ENCODE data around the gene IMMP2L.

DNA sequence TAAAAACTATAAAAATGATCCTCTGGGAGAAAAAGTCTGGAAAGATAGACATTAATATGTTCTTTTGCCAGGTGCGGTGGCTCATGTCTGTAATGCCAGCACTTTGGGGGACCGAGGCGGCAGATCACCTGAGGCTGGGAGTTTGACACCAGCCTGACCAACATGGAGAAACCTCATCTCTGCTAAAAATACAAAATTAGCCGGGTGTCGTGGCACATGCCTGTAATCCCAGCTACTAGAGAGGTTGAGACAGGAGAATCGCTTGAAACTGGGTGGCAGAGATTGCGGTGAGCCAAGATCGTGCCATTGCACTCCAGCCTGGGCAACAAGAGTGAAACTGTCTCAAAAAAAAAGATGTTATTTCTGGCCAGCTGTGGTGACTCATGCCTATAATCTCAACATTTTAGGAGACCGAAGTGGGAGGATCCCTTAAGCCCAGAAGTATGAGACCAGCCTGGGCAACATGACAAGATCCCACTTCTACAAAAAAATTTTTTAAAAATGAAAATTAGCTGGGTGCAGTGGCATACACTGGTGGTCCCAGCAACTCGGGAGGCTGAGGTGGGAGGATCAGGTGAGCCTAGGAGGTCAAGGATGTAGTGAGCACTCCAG lies 573.3 kb downstream of the IMMP2L start:
- TF ChIP-seq, protein P1, sequence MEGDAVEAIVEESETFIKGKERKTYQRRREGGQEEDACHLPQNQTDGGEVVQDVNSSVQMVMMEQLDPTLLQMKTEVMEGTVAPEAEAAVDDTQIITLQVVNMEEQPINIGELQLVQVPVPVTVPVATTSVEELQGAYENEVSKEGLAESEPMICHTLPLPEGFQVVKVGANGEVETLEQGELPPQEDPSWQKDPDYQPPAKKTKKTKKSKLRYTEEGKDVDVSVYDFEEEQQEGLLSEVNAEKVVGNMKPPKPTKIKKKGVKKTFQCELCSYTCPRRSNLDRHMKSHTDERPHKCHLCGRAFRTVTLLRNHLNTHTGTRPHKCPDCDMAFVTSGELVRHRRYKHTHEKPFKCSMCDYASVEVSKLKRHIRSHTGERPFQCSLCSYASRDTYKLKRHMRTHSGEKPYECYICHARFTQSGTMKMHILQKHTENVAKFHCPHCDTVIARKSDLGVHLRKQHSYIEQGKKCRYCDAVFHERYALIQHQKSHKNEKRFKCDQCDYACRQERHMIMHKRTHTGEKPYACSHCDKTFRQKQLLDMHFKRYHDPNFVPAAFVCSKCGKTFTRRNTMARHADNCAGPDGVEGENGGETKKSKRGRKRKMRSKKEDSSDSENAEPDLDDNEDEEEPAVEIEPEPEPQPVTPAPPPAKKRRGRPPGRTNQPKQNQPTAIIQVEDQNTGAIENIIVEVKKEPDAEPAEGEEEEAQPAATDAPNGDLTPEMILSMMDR (IDR thresholded peaks at IDR 0.05): no peak
- TF ChIP-seq POLR2A (IDR thresholded peaks at IDR 0.05): no peak

Data from right lobe of liver (tissue), 4 donors.